Chondrocyte (in vitro differentiated cells): ENCODE results near the gene KAZN. TPM values are rescaled to one million over a fixed set of nuclear protein-coding genes. Genes with fewer than 3 reads are reported as not detected.

ENCODE experiments used
- DNase-seq: peaks from one replicate; pipeline ENCODE4 v3.0.0; 2021; ENCODE audit warnings: mixed read lengths, low spot score
- H3K27ac Mint-ChIP-seq: one replicate; pipeline ENCODE4 v1.8.0; 2021; ENCODE audit warnings: mild to moderate bottlenecking, moderate library complexity, mixed read lengths; ENCODE audit not compliant: unreplicated experiment
- H3K27me3 Mint-ChIP-seq: 2 replicates; pipeline ENCODE4 v1.8.0; 2021; ENCODE audit warnings: low read depth, mixed read lengths
- H3K36me3 Mint-ChIP-seq: 2 replicates; pipeline ENCODE4 v1.8.0; 2021; ENCODE audit warnings: low read depth, mixed read lengths
- H3K4me1 Mint-ChIP-seq: 2 replicates; pipeline ENCODE4 v1.8.0; 2021; ENCODE audit warnings: low read depth, mild to moderate bottlenecking, mixed read lengths
- H3K4me3 Mint-ChIP-seq: one replicate; pipeline ENCODE4 v1.8.0; 2021; ENCODE audit warnings: mild to moderate bottlenecking, moderate library complexity, mixed read lengths; ENCODE audit not compliant: unreplicated experiment
- H3K9me3 Mint-ChIP-seq: 2 replicates; pipeline ENCODE4 v1.8.0; 2021; ENCODE audit warnings: low read depth, mixed read lengths
- CTCF ChIP-seq: fragments of 200-600 bp; sonication (generic); IDR thresholded peaks from 2 replicates; pipeline ENCODE4 v1.5.0; 2021; ENCODE audit warnings: antibody characterized with exemption, mild to moderate bottlenecking, moderate library complexity
- total RNA-seq: library from RNA; stranded (reverse); gene quantifications from 3 replicates; pipeline ENCODE4 v1.2.1, GENCODE V29; 2021

KAZN gene
- total RNA-seq, 1 donor from 2014 or later, result 29.6 TPM

GRCh38 chr1:15062479-15063099, 464.1 kb downstream of the KAZN start:
- no peaks in the 10 kb centered on the region for H3K27me3 Mint-ChIP-seq
- H3K36me3 Mint-ChIP-seq, result peaks cover 49% of the 10 kb centered on the region
- no peak for DNase-seq
- peaks cover 7% of the 10 kb centered on the region for H3K9me3 Mint-ChIP-seq
- no peak overlapping the region for H3K4me3 Mint-ChIP-seq
- peak; percentile 76 for TF ChIP-seq CTCF
- no peak overlapping the region for H3K27ac Mint-ChIP-seq
- H3K4me1 Mint-ChIP-seq, result no peaks in the 10 kb centered on the region

GRCh38 chr1:15063346-15063745, 464.9 kb downstream of the KAZN start:
- no peak for DNase-seq
- peaks cover 43% of the 10 kb centered on the region for H3K36me3 Mint-ChIP-seq
- no peak for TF ChIP-seq CTCF
- no peaks in the 10 kb centered on the region for H3K4me1 Mint-ChIP-seq
- H3K4me3 Mint-ChIP-seq, result no peak overlapping the region
- H3K27ac Mint-ChIP-seq, result no peak overlapping the region
- no peaks in the 10 kb centered on the region for H3K27me3 Mint-ChIP-seq
- H3K9me3 Mint-ChIP-seq, result peaks cover 7% of the 10 kb centered on the region

- H3K9me3 Mint-ChIP-seq, result peaks cover 7% of the 10 kb centered on the region
- peaks cover 41% of the 10 kb centered on the region for H3K36me3 Mint-ChIP-seq
- no peaks in the 10 kb centered on the region for H3K4me1 Mint-ChIP-seq
- no peak for TF ChIP-seq CTCF
- H3K4me3 Mint-ChIP-seq, result no peak overlapping the region
- no peak for DNase-seq
- no peaks in the 10 kb centered on the region for H3K27me3 Mint-ChIP-seq
- H3K27ac Mint-ChIP-seq, result no peak overlapping the region
Observed at GRCh38 chr1:15063783-15064182, 465.3 kb downstream of the KAZN start.

- Mint-ChIP-seq H3K36me3 (peaks cover 37% of the 10 kb centered on the region), H3K9me3 (peaks cover 7% of the 10 kb centered on the region), H3K27ac (peak overlapping the region; percentile 12), H3K27me3 (no peaks in the 10 kb centered on the region), H3K4me3 (no peak overlapping the region), H3K4me1 (no peaks in the 10 kb centered on the region)
- TF ChIP-seq CTCF, result peak; percentile 21
- DNase-seq, result no peak
Observed at GRCh38 chr1:15064217-15064929, 465.9 kb downstream of the KAZN start.

- Mint-ChIP-seq H3K27ac (no peak overlapping the region), H3K4me1 (no peaks in the 10 kb centered on the region), H3K9me3 (peaks cover 7% of the 10 kb centered on the region), H3K27me3 (no peaks in the 10 kb centered on the region), H3K36me3 (peaks cover 35% of the 10 kb centered on the region), H3K4me3 (no peak overlapping the region)
- DNase-seq, result no peak
- TF ChIP-seq CTCF, result no peak
Observed at GRCh38 chr1:15065291-15065690, 466.8 kb downstream of the KAZN start.
